HG03097 (cell line): ENCODE measurements around the gene CLK3.

Source experiments
- ATAC-seq: cut with Tn5 transposase; IDR thresholded peaks from one replicate; pipeline ENCODE4 v1.9.1; 2021; ENCODE audit not compliant: unreplicated experiment, low FRiP score

Gene CLK3

GRCh38 chr15:74676801-74677200 is 61.2 kb downstream of the CLK3 start:
- no peak for ATAC-seq
